H1 (cell line): ENCODE data around the gene PKD1L1. TPM values are rescaled to one million over a fixed set of nuclear protein-coding genes. Genes with fewer than 3 reads are reported as not detected.

ENCODE experiments used
- CTCF ChIA-PET: fragments of 300-600 bp; sonication (Branson Sonifier 250); formaldehyde crosslinking; loops from one replicate; lab custom pipeline; 2021; ENCODE audit not compliant: partially characterized antibody; lab: Charles Lee
- POLR2A ChIA-PET: fragments of 300-600 bp; sonication (Branson Sonifier 250); formaldehyde crosslinking; loops from one replicate; lab custom pipeline; 2021; ENCODE audit warnings: inconsistent platforms; ENCODE audit not compliant: partially characterized antibody; lab: Charles Lee
- DNase-seq, 2 experiments: peaks; one replicate each; pipeline versions ENCODE4 v3.0.0 to v3.0.0-alpha.2; 2010 to 2022; ENCODE audit warnings: low spot score in 2 of 2, low read depth in 1 of 2, mixed read lengths in 1 of 2
- FAIRE-seq: peaks from 2 replicates; lab custom pipeline; 2011; peaks lifted over from hg19 to GRCh38; lab: Jason Lieb, UNC
- H2AFZ ChIP-seq: 2 replicates; pipeline ENCODE4 v1.8.1; 2012; ENCODE audit warnings: low read length, inconsistent platforms
- H2AK5ac ChIP-seq: 2 replicates; pipeline ENCODE4 v1.6.1; 2013; ENCODE audit warnings: low read depth, low read length
- H2BK120ac ChIP-seq: replicated peaks from 2 replicates; pipeline ENCODE3; 2013; ENCODE audit warnings: low read depth, low read length, inconsistent platforms
- H2BK12ac ChIP-seq: 2 replicates; pipeline ENCODE4 v1.6.1; 2013; ENCODE audit warnings: low read depth, low read length
- H2BK15ac ChIP-seq: 2 replicates; pipeline ENCODE4 v1.6.1; 2013; ENCODE audit warnings: low read length
- H2BK20ac ChIP-seq: 2 replicates; pipeline ENCODE4 v1.6.1; 2013; ENCODE audit warnings: low read length
- H2BK5ac ChIP-seq: 2 replicates; pipeline ENCODE4 v1.6.1; 2013; ENCODE audit warnings: low read depth, low read length
- H3K14ac ChIP-seq: 2 replicates; pipeline ENCODE4 v1.6.1; 2013; ENCODE audit warnings: inconsistent platforms; ENCODE audit not compliant: insufficient read length
- H3K18ac ChIP-seq: 2 replicates; pipeline ENCODE4 v1.6.1; 2013; ENCODE audit warnings: low read length; ENCODE audit errors: extremely low read depth
- H3K23ac ChIP-seq: 2 replicates; pipeline ENCODE4 v1.6.1; 2013; ENCODE audit warnings: inconsistent platforms; ENCODE audit not compliant: insufficient read length
- H3K23me2 ChIP-seq: 2 replicates; pipeline ENCODE4 v1.6.1; 2013; ENCODE audit warnings: low read depth, low read length
- H3K27ac ChIP-seq: 2 replicates; pipeline ENCODE4 v1.6.1; 2011; ENCODE audit warnings: low read depth, low read length, inconsistent platforms
- H3K27me3 ChIP-seq, 4 experiments: replicated peaks in 1 of 4; 1 replicate in 1 of 4; 2 replicates in 3 of 4; pipeline versions ENCODE4 v1.6.1 to v1.8.1; 2011 to 2013; ENCODE audit warnings: low read length in 3 of 4, mild to moderate bottlenecking in 3 of 4, inconsistent platforms in 2 of 4, mixed read lengths in 2 of 4, moderate library complexity in 1 of 4; ENCODE audit not compliant: control insufficient read depth in 3 of 4, insufficient read depth in 3 of 4; ENCODE audit errors: extremely low read depth in 1 of 4
- H3K36me3 ChIP-seq, 4 experiments: 2 replicates each; pipeline versions ENCODE4 v1.6.1 to v1.8.1; 2011 to 2013; ENCODE audit warnings: mild to moderate bottlenecking in 4 of 4, low read length in 3 of 4, moderate library complexity in 2 of 4, control low read depth in 1 of 4, inconsistent platforms in 1 of 4; ENCODE audit not compliant: insufficient read depth in 4 of 4, control insufficient read depth in 2 of 4
- H3K4ac ChIP-seq: replicated peaks from 2 replicates; pipeline ENCODE3; 2013; ENCODE audit warnings: low read length, low read depth, mixed read lengths, inconsistent platforms; ENCODE audit not compliant: insufficient read length
- H3K4me1 ChIP-seq, 4 experiments: replicated peaks in 1 of 4; 1 replicate in 1 of 4; 2 replicates in 3 of 4; pipeline versions ENCODE4 v1.6.1 to v1.8.1; 2011 to 2013; ENCODE audit warnings: low read length in 3 of 4, inconsistent platforms in 2 of 4, mixed read lengths in 1 of 4; ENCODE audit not compliant: insufficient read depth in 4 of 4, control insufficient read depth in 3 of 4
- H3K4me2 ChIP-seq, 2 experiments: 2 replicates each; pipeline versions ENCODE4 v1.6.1 to v1.8.1; 2011 to 2013; ENCODE audit warnings: low read depth in 2 of 2, low read length in 2 of 2, control low read depth in 1 of 2, inconsistent platforms in 1 of 2, mild to moderate bottlenecking in 1 of 2; ENCODE audit not compliant: insufficient read depth in 1 of 2
- H3K4me3 ChIP-seq, 4 experiments: fragments of 200-600, 300-600 bp in 1 of 4; sonication (generic), shearing (Covaris generic), sonication (Bioruptor Twin) in 1 of 4; 2 replicates each; pipeline versions ENCODE4 v1.5.1 to v1.8.1; 2011 to 2016; ENCODE audit warnings: low read length in 4 of 4, low read depth in 3 of 4, control low read depth in 2 of 4, inconsistent platforms in 2 of 4, mild to moderate bottlenecking in 2 of 4, mixed read lengths in 1 of 4, moderate library complexity in 1 of 4; ENCODE audit not compliant: insufficient read depth in 2 of 4; ENCODE audit errors: extremely low read depth in 1 of 4
- H3K56ac ChIP-seq: replicated peaks from 2 replicates; pipeline ENCODE3; 2013; ENCODE audit warnings: low read depth, mild to moderate bottlenecking, mixed read lengths, low read length, inconsistent platforms; ENCODE audit not compliant: insufficient read length
- H3K79me1 ChIP-seq: 2 replicates; pipeline ENCODE4 v1.6.1; 2013; ENCODE audit warnings: low read depth, low read length, control low read depth
- H3K79me2 ChIP-seq, 2 experiments: 2 replicates each; pipeline versions ENCODE4 v1.6.1 to v1.8.1; 2012 to 2013; ENCODE audit warnings: low read length in 2 of 2, mild to moderate bottlenecking in 2 of 2, inconsistent platforms in 1 of 2; ENCODE audit not compliant: insufficient read depth in 2 of 2, control insufficient read depth in 1 of 2
- H3K9ac ChIP-seq, 4 experiments: replicated peaks in 1 of 4; 1 replicate in 1 of 4; 2 replicates in 3 of 4; pipeline versions ENCODE4 v1.6.1 to v1.8.1; 2011 to 2013; ENCODE audit warnings: low read depth in 3 of 4, low read length in 3 of 4, control low read depth in 2 of 4, mild to moderate bottlenecking in 2 of 4, moderate library complexity in 2 of 4, inconsistent platforms in 1 of 4; ENCODE audit errors: extremely low read depth in 1 of 4
- H3K9me3 ChIP-seq, 2 experiments: 2 replicates each; pipeline versions ENCODE4 v1.6.1 to v1.8.1; 2012 to 2013; ENCODE audit warnings: mild to moderate bottlenecking in 2 of 2, moderate library complexity in 2 of 2, control low read depth in 1 of 2, inconsistent platforms in 1 of 2, low read depth in 1 of 2, low read length in 1 of 2, mixed read lengths in 1 of 2; ENCODE audit not compliant: insufficient read depth in 2 of 2
- H4K20me1 ChIP-seq, 2 experiments: replicated peaks in 1 of 2; 2 replicates each; pipeline versions ENCODE3 to v1.8.1; 2011 to 2013; ENCODE audit warnings: inconsistent platforms in 2 of 2, low read length in 2 of 2, mild to moderate bottlenecking in 1 of 2; ENCODE audit not compliant: insufficient read depth in 2 of 2, control insufficient read depth in 1 of 2
- H4K5ac ChIP-seq: 2 replicates; pipeline ENCODE4 v1.6.1; 2013; ENCODE audit warnings: low read length, low read depth, mixed read lengths, inconsistent platforms; ENCODE audit not compliant: insufficient read length
- H4K8ac ChIP-seq: 2 replicates; pipeline ENCODE4 v1.8.0; 2013; ENCODE audit warnings: mild to moderate bottlenecking, moderate library complexity, low read length, inconsistent platforms; ENCODE audit not compliant: insufficient read depth; ENCODE audit errors: extremely low read depth
- H4K91ac ChIP-seq: replicated peaks from 2 replicates; pipeline ENCODE3; 2013; ENCODE audit warnings: low read length, mixed read lengths, inconsistent platforms; ENCODE audit not compliant: insufficient read length
- CBX5 ChIP-seq: fragments of 300-800, 300-1000 bp; sonication (generic); IDR thresholded peaks from 2 replicates; pipeline ENCODE4 v1.7.1; 2016; ENCODE audit warnings: antibody characterized with exemption, low read length, low read depth
- CHD1 ChIP-seq: IDR thresholded peaks from 2 replicates; pipeline ENCODE4 v1.6.1; 2012; ENCODE audit warnings: low read depth, low read length, improper control_type of control experiment
- JUN ChIP-seq: IDR thresholded peaks from 2 replicates; pipeline ENCODE4 v1.6.1; 2011; ENCODE audit warnings: low read depth, mild to moderate bottlenecking, improper control_type of control experiment, low read length
- KDM4A ChIP-seq: IDR thresholded peaks from one replicate; pipeline ENCODE4 v1.7.1; 2012; ENCODE audit warnings: low read depth, mild to moderate bottlenecking, moderate library complexity, low read length, inconsistent platforms; ENCODE audit not compliant: severe bottlenecking
- KDM5A ChIP-seq: fragments of 200-600 bp; IDR thresholded peaks from 2 replicates; pipeline ENCODE4 v1.7.1; 2012; ENCODE audit warnings: mild to moderate bottlenecking, low read length, inconsistent platforms, mixed read lengths
- NANOG ChIP-seq: IDR thresholded peaks from 2 replicates; pipeline ENCODE4 v1.6.1; 2011; ENCODE audit warnings: low read length, low read depth, mild to moderate bottlenecking, inconsistent platforms; ENCODE audit not compliant: insufficient read depth, poor library complexity, severe bottlenecking
- RBBP5 ChIP-seq: IDR thresholded peaks from 2 replicates; pipeline ENCODE4 v1.7.1; 2012; ENCODE audit warnings: low read depth, mild to moderate bottlenecking, inconsistent platforms, low read length, moderate library complexity, borderline replicate concordance
- SAP30 ChIP-seq: fragments of 300-600 bp; sonication (generic); IDR thresholded peaks from 2 replicates; pipeline ENCODE4 v1.7.1; 2012; ENCODE audit warnings: low read length, moderate library complexity, mild to moderate bottlenecking, inconsistent platforms; ENCODE audit not compliant: insufficient read depth, insufficient replicate concordance
- SP2 ChIP-seq: IDR thresholded peaks from 2 replicates; pipeline ENCODE4 v1.6.1; 2012; ENCODE audit warnings: mild to moderate bottlenecking, low read length, inconsistent platforms
- TAF1 ChIP-seq: IDR thresholded peaks from 2 replicates; pipeline ENCODE4 v1.6.1; 2011; ENCODE audit warnings: mild to moderate bottlenecking, low read depth, low read length
- TBP ChIP-seq: IDR thresholded peaks from 2 replicates; pipeline ENCODE4 v1.6.1; 2011; ENCODE audit warnings: low read depth, low read length, improper control_type of control experiment
- TCF12 ChIP-seq: IDR thresholded peaks from 2 replicates; pipeline ENCODE4 v1.6.1; 2011; ENCODE audit warnings: low read depth, mild to moderate bottlenecking, low read length
- WGBS, 2 experiments: shearing (Covaris generic) in 1 of 2; methylation state at CpG; one replicate each; pipeline versions ENCODE4 v1.1.6 to v1.1.7; 2013 to 2015; ENCODE audit warnings: low lambda C conversion rate in 2 of 2, mixed read lengths in 2 of 2, inconsistent platforms in 1 of 2, low coverage in 1 of 2, missing lambda C conversion rate in 1 of 2; ENCODE audit not compliant: insufficient replicate concordance in 2 of 2, insufficient coverage in 1 of 2, insufficient read length in 1 of 2; ENCODE audit errors: extremely low coverage in 1 of 2, missing lambda C conversion rate in 1 of 2; 5-methylcytosine and 5-hydroxymethylcytosine counted together
- polyA plus RNA-seq, 7 experiments: library from polyadenylated mRNA; depleted of rRNA in 3 of 7; stranded (reverse) in 5 of 7; unstranded in 2 of 7; fragments of >200 nt in 5 of 7; fragments of 200-250 nt in 2 of 7; gene quantifications; 1 replicate in 5 of 7; 2 replicates in 1 of 7; 4 replicates in 1 of 7; pipeline versions ENCODE4 v1.2.1 to v1.2.3, GENCODE V29; 2011 to 2013; ENCODE audit warnings: missing spikeins in 2 of 7, mixed read lengths in 2 of 7
- total RNA-seq: library from RNA; stranded (reverse); fragmentation: NEBNext Ultra II Directional; extraction: Animal tissue kit (Norgen Biotek cat#: 25700); gene quantifications from 2 replicates; pipeline ENCODE4 v1.2.1, GENCODE V29; 2021
- TF ChIP-seq, protein P1 (sequence below): IDR thresholded peaks from 2 replicates; pipeline ENCODE4 v1.6.1; 2012; ENCODE audit warnings: low read length, inconsistent platforms

Gene PKD1L1
- total and polyA plus RNA-seq, 2 of the 8 experiments (the other 6 are each of a cell fraction or from before 2014, with no cell fraction given) = 0.22 to 0.35 TPM

GRCh38 chr7:47867286-47867685 is 81.0 kb downstream of the PKD1L1 start:
- H2BK12ac ChIP-seq = no peak overlapping the region
- H3K9ac ChIP-seq = no peak overlapping the region
- no peak overlapping the region for H3K27ac ChIP-seq
- no peak overlapping the region for H2BK20ac ChIP-seq
- no peaks in the 10 kb centered on the region for H3K27me3 ChIP-seq
- H4K91ac ChIP-seq = no peak overlapping the region
- no peak for FAIRE-seq
- no peak overlapping the region for H3K14ac ChIP-seq
- no peak overlapping the region for H3K4ac ChIP-seq
- no peak for DNase-seq
- no peak overlapping the region for H3K4me2 ChIP-seq
- no peak overlapping the region for H2AK5ac ChIP-seq
- POLR2A ChIA-PET = no interaction called here
- H3K4me1 ChIP-seq = no peaks in the 10 kb centered on the region
- no peak overlapping the region for H3K23ac ChIP-seq
- H2BK5ac ChIP-seq = no peak overlapping the region
- no peak overlapping the region for H2AFZ ChIP-seq
- H3K9me3 ChIP-seq = no peaks in the 10 kb centered on the region
- CTCF ChIA-PET = interaction anchor here (0.9 to 1.0 kb wide), 2 partner anchors 14 to 601 kb away, joined by 3 read pairs; no protein-coding TSS in a partner anchor
- no peak overlapping the region for H3K4me3 ChIP-seq
- no peaks in the 10 kb centered on the region for H3K23me2 ChIP-seq
- no peak overlapping the region for H4K8ac ChIP-seq
- H3K36me3 ChIP-seq = no peaks in the 10 kb centered on the region
- no peak overlapping the region for H2BK120ac ChIP-seq
- H4K5ac ChIP-seq = no peak overlapping the region
- no peaks in the 10 kb centered on the region for H3K79me2 ChIP-seq
- H4K20me1 ChIP-seq = no peaks in the 10 kb centered on the region
- WGBS, 2 experiments = 82% methylated on average over 3 of the region's 3 CpGs; no CpG with 5 or more reads in 1 of the 2 experiments
- H3K18ac ChIP-seq = no peak overlapping the region
- H3K56ac ChIP-seq = no peak overlapping the region
- H2BK15ac ChIP-seq = no peak overlapping the region
- no peaks in the 10 kb centered on the region for H3K79me1 ChIP-seq
- TF ChIP-seq TCF12 = no peak
- TF ChIP-seq SAP30 = no peak
- TF ChIP-seq JUN = no peak
- TF ChIP-seq KDM4A = no peak
- TF ChIP-seq, protein P1, sequence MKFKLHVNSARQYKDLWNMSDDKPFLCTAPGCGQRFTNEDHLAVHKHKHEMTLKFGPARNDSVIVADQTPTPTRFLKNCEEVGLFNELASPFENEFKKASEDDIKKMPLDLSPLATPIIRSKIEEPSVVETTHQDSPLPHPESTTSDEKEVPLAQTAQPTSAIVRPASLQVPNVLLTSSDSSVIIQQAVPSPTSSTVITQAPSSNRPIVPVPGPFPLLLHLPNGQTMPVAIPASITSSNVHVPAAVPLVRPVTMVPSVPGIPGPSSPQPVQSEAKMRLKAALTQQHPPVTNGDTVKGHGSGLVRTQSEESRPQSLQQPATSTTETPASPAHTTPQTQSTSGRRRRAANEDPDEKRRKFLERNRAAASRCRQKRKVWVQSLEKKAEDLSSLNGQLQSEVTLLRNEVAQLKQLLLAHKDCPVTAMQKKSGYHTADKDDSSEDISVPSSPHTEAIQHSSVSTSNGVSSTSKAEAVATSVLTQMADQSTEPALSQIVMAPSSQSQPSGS = no peak
- no peak for TF ChIP-seq TBP
- no peak for TF ChIP-seq RBBP5
- TF ChIP-seq KDM5A = no peak
- TF ChIP-seq TAF1 = no peak
- no peak for TF ChIP-seq CBX5
- no peak for TF ChIP-seq SP2
- TF ChIP-seq NANOG = no peak
- TF ChIP-seq CHD1 = no peak
